CD4-positive, alpha-beta T cell (primary cell): Measurements from ENCODE around the gene OCA2. TPM values are rescaled to one million over a fixed set of nuclear protein-coding genes. Genes with fewer than 3 reads are reported as not detected.

Experiments
- ATAC-seq: fragments of 200-7000 bp; cut with Tn5 transposase; one replicate; pipeline ENCODE4 v1.10.0; 2022; ENCODE audit warnings: mild to moderate bottlenecking; ENCODE audit not compliant: poor library complexity
- CTCF ChIA-PET: fragments of 350-600 bp; sonication (Branson Sonifier 250); formaldehyde crosslinking; loops from one replicate; lab custom pipeline; 2021; ENCODE audit warnings: antibody characterized with exemption, inconsistent platforms; lab: Charles Lee
- POLR2A ChIA-PET: fragments of 350-600 bp; sonication (Branson Sonifier 250); formaldehyde crosslinking; loops from one replicate; lab custom pipeline; 2021; ENCODE audit warnings: antibody characterized with exemption, inconsistent platforms; lab: Charles Lee
- DNase-seq, 14 experiments: peaks; one replicate each; pipeline ENCODE4 v3.0.0-alpha.2; 2013 to 2020; ENCODE audit warnings: mixed read lengths in 2 of 14
- H3K27ac ChIP-seq, 2 donors: one replicate each; pipeline versions ENCODE4 v1.5.1 to v1.7.0; 2013; ENCODE audit warnings: low read length in 2 of 2, low read depth in 1 of 2, mild to moderate bottlenecking in 1 of 2
- H3K27me3 ChIP-seq, 2 experiments: 1 replicate in 1 of 2; 2 replicates in 1 of 2; pipeline versions ENCODE4 v1.6.1 to v1.7.0; 2013; ENCODE audit warnings: low read length in 2 of 2, control low read depth in 1 of 2, mild to moderate bottlenecking in 1 of 2, moderate library complexity in 1 of 2; ENCODE audit not compliant: insufficient read depth in 2 of 2, control insufficient read depth in 1 of 2
- H3K36me3 ChIP-seq: one replicate; pipeline ENCODE4 v1.6.1; 2013; ENCODE audit warnings: low read length, control low read depth; ENCODE audit not compliant: insufficient read depth
- H3K4me1 ChIP-seq: one replicate; pipeline ENCODE4 v1.6.1; 2013; ENCODE audit warnings: low read length, control low read depth; ENCODE audit not compliant: insufficient read depth
- H3K4me3 ChIP-seq: one replicate; pipeline ENCODE4 v1.5.1; 2013; ENCODE audit warnings: mild to moderate bottlenecking, low read length, moderate library complexity
- H3K9me3 ChIP-seq, 2 experiments: 1 replicate in 1 of 2; 2 replicates in 1 of 2; pipeline versions ENCODE4 v1.6.1 to v1.7.0; 2013; ENCODE audit warnings: low read length in 2 of 2, mild to moderate bottlenecking in 2 of 2, control low read depth in 1 of 2, moderate library complexity in 1 of 2; ENCODE audit not compliant: control insufficient read depth in 1 of 2, insufficient read depth in 1 of 2
- H3K27ac Mint-ChIP-seq: one replicate; pipeline ENCODE4 v1.8.0; 2020; ENCODE audit warnings: mixed read lengths
- H3K27me3 Mint-ChIP-seq: one replicate; pipeline ENCODE4 v1.8.0; 2021; ENCODE audit warnings: mixed read lengths
- H3K36me3 Mint-ChIP-seq: one replicate; pipeline ENCODE4 v1.8.0; 2021; ENCODE audit warnings: low read depth, mixed read lengths
- H3K4me1 Mint-ChIP-seq: one replicate; pipeline ENCODE4 v1.8.0; 2021; ENCODE audit warnings: low read depth, mixed read lengths
- H3K4me3 Mint-ChIP-seq: one replicate; pipeline ENCODE4 v1.8.0; 2020; ENCODE audit warnings: mild to moderate bottlenecking, mixed read lengths
- H3K9me3 Mint-ChIP-seq: one replicate; pipeline ENCODE4 v1.8.0; 2020; ENCODE audit warnings: mixed read lengths
- intact Hi-C, 2 experiments: fragments of 100-400 bp; cut with DNase I in 1 of 2; cut with micrococcal nuclease in 1 of 2; formaldehyde crosslinking; loops; one replicate each; pipeline versions ENCODE4 v1.15.1 to v1.9.0; 2023 to 2025; cut with DNase I, micrococcal nuclease
- total RNA-seq, 174 experiments: library from RNA in 2 of 174; stranded (reverse) in 2 of 174; gene quantifications; one replicate each; pipeline ENCODE4 v1.2.3 and lab custom pipeline; 2021 to 2026
- TF ChIP-seq, protein P1 (sequence below): fragments of 200-600 bp; IDR thresholded peaks from one replicate; pipeline ENCODE4 v1.8.0; 2022; ENCODE audit warnings: antibody characterized with exemption, mild to moderate bottlenecking

The OCA2 gene
- total RNA-seq, 2 experiments from 2014 or later: not detected

GRCh38 chr15:27844018-27844666, 255.0 kb downstream of the OCA2 start:
- ATAC-seq (no peak), DNase-seq (no peak)
- H3K36me3 Mint-ChIP-seq: no peaks in the 10 kb centered on the region
- no peak overlapping the region for H3K4me3 ChIP-seq
- ChIA-PET CTCF (no interaction called here), POLR2A (no interaction called here)
- H3K36me3 ChIP-seq: no peaks in the 10 kb centered on the region
- H3K27ac ChIP-seq: no peak overlapping the region
- TF ChIP-seq, protein P1, sequence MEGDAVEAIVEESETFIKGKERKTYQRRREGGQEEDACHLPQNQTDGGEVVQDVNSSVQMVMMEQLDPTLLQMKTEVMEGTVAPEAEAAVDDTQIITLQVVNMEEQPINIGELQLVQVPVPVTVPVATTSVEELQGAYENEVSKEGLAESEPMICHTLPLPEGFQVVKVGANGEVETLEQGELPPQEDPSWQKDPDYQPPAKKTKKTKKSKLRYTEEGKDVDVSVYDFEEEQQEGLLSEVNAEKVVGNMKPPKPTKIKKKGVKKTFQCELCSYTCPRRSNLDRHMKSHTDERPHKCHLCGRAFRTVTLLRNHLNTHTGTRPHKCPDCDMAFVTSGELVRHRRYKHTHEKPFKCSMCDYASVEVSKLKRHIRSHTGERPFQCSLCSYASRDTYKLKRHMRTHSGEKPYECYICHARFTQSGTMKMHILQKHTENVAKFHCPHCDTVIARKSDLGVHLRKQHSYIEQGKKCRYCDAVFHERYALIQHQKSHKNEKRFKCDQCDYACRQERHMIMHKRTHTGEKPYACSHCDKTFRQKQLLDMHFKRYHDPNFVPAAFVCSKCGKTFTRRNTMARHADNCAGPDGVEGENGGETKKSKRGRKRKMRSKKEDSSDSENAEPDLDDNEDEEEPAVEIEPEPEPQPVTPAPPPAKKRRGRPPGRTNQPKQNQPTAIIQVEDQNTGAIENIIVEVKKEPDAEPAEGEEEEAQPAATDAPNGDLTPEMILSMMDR: no peak
- no peaks in the 10 kb centered on the region for H3K27me3 ChIP-seq
- H3K27me3 Mint-ChIP-seq: no peaks in the 10 kb centered on the region
- H3K4me1 ChIP-seq: no peaks in the 10 kb centered on the region
- no peak overlapping the region for H3K27ac Mint-ChIP-seq
- H3K4me1 Mint-ChIP-seq: no peaks in the 10 kb centered on the region
- peaks cover 1% of the 10 kb centered on the region for H3K9me3 Mint-ChIP-seq
- intact Hi-C loops: no loop called here
- peaks cover 0 to 35% of the 10 kb centered on the region in 2 experiments for H3K9me3 ChIP-seq
- H3K4me3 Mint-ChIP-seq: no peak overlapping the region

DNA sequence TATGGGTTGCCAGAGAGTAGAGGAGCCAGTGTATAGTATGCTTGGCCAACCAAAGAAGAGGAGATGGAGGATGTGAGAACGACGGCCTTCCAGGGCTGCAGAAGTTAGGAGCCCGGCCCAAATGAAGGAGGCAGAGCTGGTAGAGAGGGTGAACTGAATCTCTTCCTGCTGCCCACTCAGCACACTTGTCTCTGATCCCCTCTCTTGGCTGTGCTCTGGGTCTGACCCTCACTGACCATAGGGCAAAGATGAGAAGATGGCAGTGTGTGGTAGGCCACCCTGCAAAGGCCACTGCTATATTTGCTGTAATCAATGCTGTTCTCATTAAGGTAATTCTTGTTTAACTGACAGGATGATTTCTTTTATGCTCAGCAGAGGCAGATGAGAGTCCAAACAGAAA, 256.0 kb downstream of the OCA2 start:
- peaks cover 0 to 26% of the 10 kb centered on the region in 2 experiments for H3K9me3 ChIP-seq
- no peaks in the 10 kb centered on the region for H3K36me3 ChIP-seq
- Mint-ChIP-seq H3K36me3 (no peaks in the 10 kb centered on the region), H3K27me3 (no peaks in the 10 kb centered on the region), H3K4me3 (no peak overlapping the region), H3K27ac (no peak overlapping the region), H3K9me3 (no peaks in the 10 kb centered on the region), H3K4me1 (no peaks in the 10 kb centered on the region)
- intact Hi-C loops: no loop called here
- ATAC-seq: no peak
- no peak overlapping the region for H3K27ac ChIP-seq
- ChIA-PET CTCF (no interaction called here), POLR2A (no interaction called here)
- no peaks in the 10 kb centered on the region for H3K4me1 ChIP-seq
- H3K4me3 ChIP-seq: no peak overlapping the region
- H3K27me3 ChIP-seq: no peaks in the 10 kb centered on the region
- TF ChIP-seq, protein P1: no peak
- no peak for DNase-seq

- CTCF ChIA-PET: no interaction called here
- H3K4me3 Mint-ChIP-seq: no peak overlapping the region
- H3K4me1 Mint-ChIP-seq: no peaks in the 10 kb centered on the region
Measured at GRCh38 chr15:27842526-27842925, 256.6 kb downstream of the OCA2 start.

More at GRCh38 chr15:27842526-27842925, 256.6 kb downstream of the OCA2 start:
- intact Hi-C loops: no loop called here
- Mint-ChIP-seq H3K36me3 (no peaks in the 10 kb centered on the region), H3K27ac (no peak overlapping the region), H3K27me3 (no peaks in the 10 kb centered on the region), H3K9me3 (no peaks in the 10 kb centered on the region)
- POLR2A ChIA-PET: no interaction called here
- Histone ChIP-seq H3K4me1 (no peaks in the 10 kb centered on the region), H3K27me3 (no peaks in the 10 kb centered on the region), H3K27ac (no peak overlapping the region), H3K4me3 (no peak overlapping the region), H3K9me3 (peaks cover 0 to 20% of the 10 kb centered on the region in 2 experiments), H3K36me3 (no peaks in the 10 kb centered on the region)
- no peak for ATAC-seq
- no peak for DNase-seq
- TF ChIP-seq, protein P1: no peak
